Measurements from ENCODE around the gene NODAL. TPM values are rescaled to one million over a fixed set of nuclear protein-coding genes. Genes with fewer than 3 reads are reported as not detected.

The NODAL gene
- total and polyA plus RNA-seq, 2 donors from 2014 or later: not detected

DNA sequence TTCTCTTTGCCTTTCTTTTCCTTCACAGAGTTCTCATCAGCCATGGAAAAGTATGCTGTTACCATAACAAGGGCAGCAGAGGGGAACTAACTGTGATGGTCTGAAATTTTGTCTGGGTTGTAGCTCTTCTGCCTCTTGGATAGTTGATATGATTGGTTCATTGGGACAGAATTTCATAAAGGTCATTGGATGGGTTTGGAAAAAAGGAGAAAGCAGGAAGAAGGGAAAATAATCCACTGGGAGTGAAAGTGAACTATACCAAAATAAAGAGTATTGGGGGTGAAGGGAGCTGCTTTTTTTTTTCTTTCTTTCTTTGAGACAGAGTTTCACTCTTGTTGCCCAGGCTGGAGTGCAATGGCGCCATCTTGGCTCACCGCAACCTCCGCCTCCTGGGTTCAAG, 31.7 kb downstream of the NODAL start:
- H3K9me3 ChIP-seq (ENCODE audit: control insufficient read depth in 2 of 3, insufficient read depth in 1 of 3, low read length in 3 of 3): no peaks in the 10 kb centered on the region
- H3K9ac ChIP-seq (ENCODE audit: low read length in 3 of 3): no peak overlapping the region
- FAIRE-seq (no peak), DNase-seq (no peak)
- peaks cover 3 to 23% (median 18%) of the 10 kb centered on the region in 3 donors for H3K4me1 ChIP-seq (ENCODE audit: control insufficient read depth in 2 of 3, insufficient read depth in 2 of 3, low read depth in 1 of 3, low read length in 3 of 3)
- no peak for TF ChIP-seq CTCF (IDR thresholded peaks at IDR 0.05; ENCODE audit: borderline replicate concordance, extremely low read depth, insufficient read depth)
- H3K36me3 ChIP-seq (ENCODE audit: control insufficient read depth in 2 of 3, insufficient read depth in 3 of 3, low read length in 3 of 3): no peaks in the 10 kb centered on the region
- no peak overlapping the region for H3K27ac ChIP-seq (ENCODE audit: low read depth in 2 of 2, low read length in 2 of 2)
- no peak overlapping the region for H3K4me3 ChIP-seq (ENCODE audit: low read length in 3 of 3)
- no peaks in the 10 kb centered on the region for H3K27me3 ChIP-seq (ENCODE audit: control insufficient read depth, insufficient read depth, low read length)
- intact Hi-C loops (cut with DNase I): no loop called here

GRCh38 chr10:70405037-70405824, 36.2 kb downstream of the NODAL start:
- H3K27ac ChIP-seq (ENCODE audit: low read depth in 2 of 2, low read length in 2 of 2): peak overlapping the region; percentile 98
- FAIRE-seq (no peak), DNase-seq (peak; percentile 39 to 86 (median 69))
- H3K9me3 ChIP-seq (ENCODE audit: control insufficient read depth in 2 of 3, insufficient read depth in 1 of 3, low read length in 3 of 3): no peaks in the 10 kb centered on the region
- no peak for TF ChIP-seq CTCF (IDR thresholded peaks at IDR 0.05; ENCODE audit: borderline replicate concordance, extremely low read depth, insufficient read depth)
- intact Hi-C loops (cut with DNase I): no loop called here
- H3K9ac ChIP-seq (ENCODE audit: low read length in 3 of 3): peak overlapping the region; percentile 76 to 98 (median 91)
- H3K36me3 ChIP-seq (ENCODE audit: control insufficient read depth in 2 of 3, insufficient read depth in 3 of 3, low read length in 3 of 3): no peaks in the 10 kb centered on the region
- H3K27me3 ChIP-seq (ENCODE audit: control insufficient read depth, insufficient read depth, low read length): no peaks in the 10 kb centered on the region
- H3K4me1 ChIP-seq (ENCODE audit: control insufficient read depth in 2 of 3, insufficient read depth in 2 of 3, low read depth in 1 of 3, low read length in 3 of 3): peaks cover 3 to 22% (median 12%) of the 10 kb centered on the region in 3 donors
- H3K4me3 ChIP-seq (ENCODE audit: low read length in 3 of 3): peak overlapping the region; percentile 84 to 97 (median 95)

GRCh38 chr10:70404787-70405036, 36.8 kb downstream of the NODAL start:
- no peak for TF ChIP-seq CTCF (IDR thresholded peaks at IDR 0.05; ENCODE audit: borderline replicate concordance, extremely low read depth, insufficient read depth)
- Histone ChIP-seq H3K9me3 (ENCODE audit: control insufficient read depth in 2 of 3, insufficient read depth in 1 of 3, low read length in 3 of 3) (no peaks in the 10 kb centered on the region), H3K36me3 (ENCODE audit: control insufficient read depth in 2 of 3, insufficient read depth in 3 of 3, low read length in 3 of 3) (no peaks in the 10 kb centered on the region), H3K27me3 (ENCODE audit: control insufficient read depth, insufficient read depth, low read length) (no peaks in the 10 kb centered on the region), H3K27ac (ENCODE audit: low read depth in 2 of 2, low read length in 2 of 2) (peak overlapping the region; percentile 98), H3K4me1 (ENCODE audit: control insufficient read depth in 2 of 3, insufficient read depth in 2 of 3, low read depth in 1 of 3, low read length in 3 of 3) (peaks cover 3 to 22% (median 10%) of the 10 kb centered on the region in 3 donors), H3K4me3 (ENCODE audit: low read length in 3 of 3) (peak overlapping the region; percentile 84 to 97 (median 95)), H3K9ac (ENCODE audit: low read length in 3 of 3) (peak overlapping the region; percentile 76 to 98 (median 91))
- DNase-seq: peak in 2 of 5 donors; percentile 50 to 68
- intact Hi-C loops (cut with DNase I): no loop called here
- FAIRE-seq: no peak
